ENCODE results near the gene ADAMTS2. TPM values are rescaled to one million over a fixed set of nuclear protein-coding genes. Genes with fewer than 3 reads are reported as not detected.

Gene ADAMTS2
- polyA plus RNA-seq, 3 donors = 0.74 to 2.3 TPM; not detected in 1

DNA sequence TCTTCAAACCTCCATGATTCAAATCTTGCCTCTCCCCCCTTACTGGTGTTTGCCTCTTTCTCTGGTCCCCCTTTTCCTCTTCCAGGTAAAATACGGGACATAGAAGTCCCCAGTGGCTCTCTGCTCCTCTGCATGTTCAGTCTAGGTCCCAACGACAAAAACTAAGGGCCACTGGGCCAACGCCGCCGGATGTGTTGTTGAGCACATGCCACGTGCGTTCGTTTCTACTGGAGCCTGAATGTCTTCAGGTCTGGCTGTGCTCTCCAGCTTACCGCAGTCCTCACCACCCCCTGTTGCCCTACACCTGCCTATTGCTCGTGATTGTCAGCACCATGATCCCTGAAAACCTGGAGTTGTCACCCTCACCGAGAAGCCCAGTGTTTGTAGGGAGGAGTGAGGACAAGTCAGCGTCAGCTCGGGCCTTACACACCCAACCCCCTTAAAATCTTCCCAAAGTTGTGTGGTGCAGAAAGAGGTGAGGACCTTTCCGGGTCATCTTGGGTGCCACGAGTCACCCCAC is 2.8 kb upstream of the ADAMTS2 start:
- Histone ChIP-seq H3K9me3 (replicated peaks in 1 of 2; ENCODE audit: control insufficient read depth in 1 of 2, insufficient read depth in 1 of 2, low read length in 2 of 2) (peaks cover 0 to 6% of the 10 kb centered on the region in 2 donors), H3K9ac (ENCODE audit: insufficient read depth, low read length, poor library complexity, severe bottlenecking) (no peak overlapping the region), H3K79me2 (ENCODE audit: insufficient read depth, low read length) (no peaks in the 10 kb centered on the region), H3K27ac (ENCODE audit: low read depth in 1 of 2, low read length in 2 of 2) (no peak overlapping the region), H4K20me1 (ENCODE audit: insufficient read depth, low read length) (no peaks in the 10 kb centered on the region), H3K36me3 (replicated peaks in 1 of 2; ENCODE audit: control insufficient read depth in 1 of 2, insufficient read depth in 2 of 2, low read length in 2 of 2) (no peaks in the 10 kb centered on the region), H3K4me3 (replicated peaks in 1 of 3; ENCODE audit: low read depth in 2 of 3, low read length in 3 of 3) (no peak overlapping the region), H2AFZ (ENCODE audit: insufficient read depth, low read depth, low read length, poor library complexity, severe bottlenecking) (no peak overlapping the region), H3K27me3 (ENCODE audit: control insufficient read depth in 2 of 2, insufficient read depth in 2 of 2, low read length in 2 of 2) (peaks cover 14 to 65% of the 10 kb centered on the region in 2 donors), H3K4me2 (replicated peaks; ENCODE audit: extremely low read depth, low read length, poor library complexity, severe bottlenecking) (no peak overlapping the region), H3K4me1 (ENCODE audit: control insufficient read depth in 1 of 2, insufficient read depth in 2 of 2, low read length in 2 of 2) (peaks cover 10 to 23% of the 10 kb centered on the region in 2 donors)
- TF ChIP-seq, protein P1, sequence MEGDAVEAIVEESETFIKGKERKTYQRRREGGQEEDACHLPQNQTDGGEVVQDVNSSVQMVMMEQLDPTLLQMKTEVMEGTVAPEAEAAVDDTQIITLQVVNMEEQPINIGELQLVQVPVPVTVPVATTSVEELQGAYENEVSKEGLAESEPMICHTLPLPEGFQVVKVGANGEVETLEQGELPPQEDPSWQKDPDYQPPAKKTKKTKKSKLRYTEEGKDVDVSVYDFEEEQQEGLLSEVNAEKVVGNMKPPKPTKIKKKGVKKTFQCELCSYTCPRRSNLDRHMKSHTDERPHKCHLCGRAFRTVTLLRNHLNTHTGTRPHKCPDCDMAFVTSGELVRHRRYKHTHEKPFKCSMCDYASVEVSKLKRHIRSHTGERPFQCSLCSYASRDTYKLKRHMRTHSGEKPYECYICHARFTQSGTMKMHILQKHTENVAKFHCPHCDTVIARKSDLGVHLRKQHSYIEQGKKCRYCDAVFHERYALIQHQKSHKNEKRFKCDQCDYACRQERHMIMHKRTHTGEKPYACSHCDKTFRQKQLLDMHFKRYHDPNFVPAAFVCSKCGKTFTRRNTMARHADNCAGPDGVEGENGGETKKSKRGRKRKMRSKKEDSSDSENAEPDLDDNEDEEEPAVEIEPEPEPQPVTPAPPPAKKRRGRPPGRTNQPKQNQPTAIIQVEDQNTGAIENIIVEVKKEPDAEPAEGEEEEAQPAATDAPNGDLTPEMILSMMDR (IDR thresholded peaks at IDR 0.05) = no peak
- peaks cover 22% of the 10 kb centered on the region for H3K4me1 Mint-ChIP-seq
- H3K27me3 Mint-ChIP-seq (ENCODE audit: low read depth in 3 of 3) = peaks cover 49 to 68% (median 49%) of the 10 kb centered on the region in 3 donors
- intact Hi-C loops (cut with micrococcal nuclease) = no loop called here
- H3K9me3 Mint-ChIP-seq = peaks cover 0 to 15% (median 6%) of the 10 kb centered on the region in 7 donors
- no peak for DNase-seq
- H3K27ac Mint-ChIP-seq = no peak overlapping the region
- H3K36me3 Mint-ChIP-seq = peaks cover 0 to 4% of the 10 kb centered on the region in 2 donors
- WGBS (ENCODE audit: insufficient coverage) = 92% methylated on average over 8 of the region's 15 CpGs
- no peak overlapping the region for H3K4me3 Mint-ChIP-seq

DNA sequence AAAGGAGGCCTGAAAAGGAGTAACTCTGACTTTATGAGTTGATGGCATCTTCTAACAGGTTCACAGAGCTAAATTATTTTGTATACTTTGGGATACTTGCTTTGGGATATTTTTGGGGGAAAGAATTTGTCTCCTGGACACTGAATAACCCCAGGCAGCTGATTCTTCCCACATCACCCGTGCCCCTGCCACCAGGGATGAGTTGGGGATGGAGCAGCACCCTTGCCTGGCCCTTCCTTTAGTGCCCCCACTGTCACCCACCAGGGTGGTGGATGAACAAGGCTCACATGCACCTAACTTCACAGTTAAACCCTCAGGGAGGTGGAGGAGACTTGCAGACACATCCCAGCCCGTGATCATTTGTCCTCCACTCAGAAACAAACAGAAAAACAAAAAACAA is 2.3 kb upstream of the ADAMTS2 start:
- Histone ChIP-seq H2AFZ (ENCODE audit: insufficient read depth, low read depth, low read length, poor library complexity, severe bottlenecking) (no peak overlapping the region), H3K79me2 (ENCODE audit: insufficient read depth, low read length) (no peaks in the 10 kb centered on the region), H4K20me1 (ENCODE audit: insufficient read depth, low read length) (no peaks in the 10 kb centered on the region), H3K9ac (ENCODE audit: insufficient read depth, low read length, poor library complexity, severe bottlenecking) (no peak overlapping the region), H3K9me3 (replicated peaks in 1 of 2; ENCODE audit: control insufficient read depth in 1 of 2, insufficient read depth in 1 of 2, low read length in 2 of 2) (peaks cover 0 to 8% of the 10 kb centered on the region in 2 donors), H3K4me3 (replicated peaks in 1 of 3; ENCODE audit: low read depth in 2 of 3, low read length in 3 of 3) (no peak overlapping the region), H3K4me2 (replicated peaks; ENCODE audit: extremely low read depth, low read length, poor library complexity, severe bottlenecking) (no peak overlapping the region), H3K4me1 (ENCODE audit: control insufficient read depth in 1 of 2, insufficient read depth in 2 of 2, low read length in 2 of 2) (peaks cover 10 to 20% of the 10 kb centered on the region in 2 donors), H3K27ac (ENCODE audit: low read depth in 1 of 2, low read length in 2 of 2) (no peak overlapping the region), H3K36me3 (replicated peaks in 1 of 2; ENCODE audit: control insufficient read depth in 1 of 2, insufficient read depth in 2 of 2, low read length in 2 of 2) (no peaks in the 10 kb centered on the region), H3K27me3 (ENCODE audit: control insufficient read depth in 2 of 2, insufficient read depth in 2 of 2, low read length in 2 of 2) (peaks cover 18 to 70% of the 10 kb centered on the region in 2 donors)
- Mint-ChIP-seq H3K27me3 (ENCODE audit: low read depth in 3 of 3) (peaks cover 53 to 73% (median 53%) of the 10 kb centered on the region in 3 donors), H3K4me1 (peaks cover 21% of the 10 kb centered on the region), H3K36me3 (peaks cover 0 to 8% of the 10 kb centered on the region in 2 donors), H3K27ac (no peak overlapping the region), H3K4me3 (no peak overlapping the region), H3K9me3 (peaks cover 0 to 14% (median 6%) of the 10 kb centered on the region in 7 donors)
- intact Hi-C loops (cut with micrococcal nuclease) = no loop called here
- DNase-seq = no peak
- WGBS (ENCODE audit: insufficient coverage) = 100% methylated on average over 1 of the region's 2 CpGs
- TF ChIP-seq, protein P1 (IDR thresholded peaks at IDR 0.05) = no peak
